B cell (primary cell): ENCODE data around the gene SFSWAP.

Experiments
- CTCF ChIP-seq: fragments of 200-600 bp; IDR thresholded peaks from one replicate; pipeline ENCODE4 v1.8.0; 2022; ENCODE audit warnings: antibody characterized with exemption, mild to moderate bottlenecking
- EZH2 ChIP-seq: IDR thresholded peaks from 2 replicates; pipeline ENCODE4 v1.6.1; 2012; ENCODE audit warnings: borderline replicate concordance, low read depth, mild to moderate bottlenecking, moderate library complexity, low read length; ENCODE audit not compliant: insufficient read depth, poor library complexity, severe bottlenecking

DNA sequence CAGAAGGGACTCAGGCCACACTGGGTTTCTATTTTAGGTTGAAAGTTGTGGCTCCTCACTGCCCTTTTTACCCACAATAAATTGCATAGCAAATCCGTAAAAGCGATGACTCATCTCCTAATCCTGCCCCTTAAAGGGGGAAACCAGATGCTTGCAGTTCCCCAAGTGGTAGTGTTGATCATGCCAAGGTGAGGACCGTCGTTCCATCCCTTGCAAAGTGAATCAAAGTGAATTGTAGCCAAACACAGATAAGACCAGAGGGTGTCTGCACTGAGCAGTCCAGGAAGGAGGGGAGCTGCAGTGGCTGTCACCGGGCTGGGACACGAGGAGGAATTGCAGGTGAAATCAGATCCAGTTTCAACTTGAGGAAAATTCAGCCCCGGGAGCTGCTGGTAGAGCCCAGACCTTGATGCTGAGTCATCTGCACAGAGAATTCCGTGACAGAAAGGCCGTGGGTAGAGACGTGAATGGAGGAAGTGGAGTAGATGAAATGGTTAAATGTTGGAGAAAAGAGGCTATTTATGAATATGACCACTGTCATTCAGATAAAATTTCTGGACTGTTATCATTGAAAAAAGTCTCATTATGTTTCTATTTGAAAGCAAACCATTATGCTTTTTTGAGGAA, 73.1 kb downstream of the SFSWAP start:
- TF ChIP-seq CTCF (no peak), EZH2 (no peak)
